HG02588 (cell line): ENCODE data around the gene ZDHHC9.
"Not testable (repeated sequence)": the region's sequence is repeated elsewhere in the genome, so short reads cannot be mapped to it uniquely, and the experiment has no call there.

Experiments
- ATAC-seq: cut with Tn5 transposase; IDR thresholded peaks from one replicate; pipeline ENCODE4 v1.9.1; 2021; ENCODE audit warnings: mild to moderate bottlenecking, moderate library complexity; ENCODE audit not compliant: unreplicated experiment

The ZDHHC9 gene

DNA sequence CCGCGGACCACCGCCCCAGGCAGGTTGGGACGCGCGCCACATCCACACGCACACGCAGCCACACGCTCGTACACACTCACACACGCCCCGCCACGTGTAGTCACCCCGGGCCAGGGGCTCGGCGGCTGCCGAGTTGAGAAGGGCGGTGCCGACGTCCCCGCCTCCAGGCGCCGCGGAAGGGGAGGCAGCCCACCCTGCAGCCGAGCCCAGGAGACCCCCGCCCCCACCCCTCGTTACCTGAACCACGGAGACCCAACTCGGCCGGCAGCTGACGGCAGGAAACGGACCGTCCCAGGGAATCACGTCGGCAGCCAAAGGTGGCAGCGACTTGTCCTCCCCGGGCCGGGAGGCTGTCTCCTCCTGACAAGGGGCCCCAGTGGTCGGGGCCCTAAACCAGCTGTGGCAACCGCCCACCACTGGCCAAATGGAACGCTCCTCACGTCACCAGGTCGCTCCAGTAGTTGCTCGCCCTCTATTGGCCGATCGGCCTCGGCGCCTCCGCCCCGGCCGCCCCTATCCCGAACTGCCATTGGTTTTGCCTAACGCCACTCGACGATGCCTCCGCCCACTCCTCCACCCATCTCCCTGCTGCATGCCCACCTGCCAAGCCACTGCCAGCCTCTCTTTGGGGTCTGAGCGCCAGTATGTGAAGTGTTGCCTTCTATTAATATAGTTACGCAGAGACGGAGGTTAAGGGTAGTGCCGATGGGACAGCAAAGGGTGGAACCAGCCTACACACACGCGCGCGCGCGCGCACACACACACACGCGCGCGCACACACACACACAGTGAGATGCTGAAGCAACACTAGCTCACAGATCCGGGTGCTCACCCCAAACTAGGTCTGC, at the start of gene ZDHHC9:
TSS of gene ZDHHC9 (minus strand) at position 428 of the 848 bp plus-strand sequence. CDS start 1,941 bp downstream, outside the sequence.
- peak; percentile 98 for ATAC-seq

DNA sequence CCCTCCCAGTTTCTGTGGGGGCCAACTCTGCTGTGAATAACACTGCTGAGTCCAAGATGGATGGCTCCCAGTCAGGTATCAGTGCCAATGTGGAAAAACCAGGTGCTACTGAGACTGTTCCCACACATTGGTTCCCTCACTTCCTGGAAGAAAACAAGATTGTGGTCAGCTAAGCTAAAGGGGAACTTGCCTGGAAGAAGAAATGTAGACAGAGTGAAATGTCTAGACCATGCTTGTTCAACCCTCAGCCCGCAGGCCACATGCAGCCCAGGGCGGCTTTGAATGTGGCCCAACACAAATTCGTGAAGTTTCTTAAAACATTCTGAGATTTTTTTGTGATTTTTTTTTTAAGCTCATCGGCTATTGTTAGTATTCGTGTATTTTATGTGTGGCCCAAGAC, 33.7 kb upstream of the ZDHHC9 start:
- no peak for ATAC-seq

DNA sequence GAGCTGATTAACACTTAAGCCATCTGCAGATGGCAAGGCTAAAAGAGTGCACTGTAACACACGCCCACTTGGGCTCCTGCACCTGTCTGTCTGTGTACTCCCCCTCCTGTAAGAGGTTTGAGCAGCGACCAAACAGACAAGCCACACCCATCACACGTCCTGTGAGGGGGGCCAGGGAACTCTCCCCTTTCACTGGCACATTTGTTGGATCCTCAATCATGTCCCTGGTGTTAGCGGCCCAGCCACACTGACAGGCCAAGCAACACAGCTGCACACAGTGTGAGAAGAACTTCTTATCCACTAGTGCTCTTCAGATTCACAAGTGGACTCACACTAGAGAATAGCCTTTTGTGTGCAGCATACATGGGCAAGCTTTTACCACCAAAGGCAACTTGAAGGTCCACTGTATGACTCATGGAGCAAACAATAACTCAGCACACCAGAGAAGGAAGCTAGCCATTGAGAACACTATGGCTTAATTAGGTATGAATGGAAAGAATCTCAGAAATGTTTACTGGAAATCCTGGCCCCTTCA, 33.2 kb upstream of the ZDHHC9 start:
- ATAC-seq = no peak

DNA sequence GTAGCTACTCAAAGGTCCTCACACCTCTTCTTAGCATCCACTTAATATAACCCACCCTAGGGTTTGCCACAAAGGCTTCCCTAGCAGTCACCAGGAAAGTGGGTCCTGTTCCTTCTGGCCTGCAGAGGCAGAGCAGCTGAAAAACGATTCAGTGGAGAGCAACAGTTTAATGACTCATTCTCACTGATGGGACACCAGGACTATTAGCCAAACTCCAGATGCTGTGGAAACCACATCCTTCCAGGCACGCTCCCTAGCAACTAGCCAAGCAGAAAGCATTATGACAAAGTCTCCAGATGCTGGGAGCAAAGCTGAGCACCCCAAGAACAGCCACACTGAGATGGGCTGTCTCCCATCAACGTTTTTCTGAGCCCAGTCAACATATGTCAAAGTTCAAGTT, 32.0 kb upstream of the ZDHHC9 start:
- ATAC-seq = no peak

DNA sequence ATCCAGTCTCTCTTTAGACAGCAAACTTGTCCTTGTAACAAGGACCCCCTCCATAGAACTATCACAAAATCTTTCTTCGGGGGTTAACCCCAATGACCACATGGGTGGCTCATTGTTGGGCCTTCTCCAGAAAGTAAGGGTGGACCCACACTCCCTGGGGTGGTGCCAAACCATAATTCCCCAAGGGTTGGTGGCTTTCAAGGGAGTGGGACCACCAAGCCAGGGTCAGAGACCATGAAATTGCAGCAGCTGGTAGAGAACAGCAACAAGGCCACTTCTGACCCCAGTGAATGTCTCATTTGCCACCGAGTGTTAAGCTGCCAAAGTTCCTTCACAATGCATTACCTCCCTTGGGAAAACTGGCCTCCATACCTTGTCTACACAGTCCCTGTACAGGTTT, 28.8 kb upstream of the ZDHHC9 start:
- no peak for ATAC-seq

DNA sequence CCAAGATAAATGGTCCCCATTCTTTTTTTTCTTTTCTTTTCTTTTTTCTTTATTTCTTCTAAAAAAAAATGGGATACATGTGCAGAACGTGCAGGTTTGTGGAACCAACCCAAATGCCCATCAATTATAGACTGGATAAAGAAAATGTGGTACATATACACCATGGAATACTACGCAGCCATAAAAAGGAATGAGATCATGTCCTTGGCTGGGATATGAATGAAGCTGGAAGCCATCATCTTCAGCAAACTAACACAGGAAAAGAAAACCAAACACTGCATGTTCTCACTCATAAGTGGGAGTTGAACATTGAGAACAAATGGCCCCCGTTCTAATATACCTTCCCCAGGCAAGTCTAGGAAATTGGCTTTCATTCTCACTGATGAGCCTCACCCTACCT, 22.6 kb upstream of the ZDHHC9 start:
- ATAC-seq = not testable (repeated sequence)

DNA sequence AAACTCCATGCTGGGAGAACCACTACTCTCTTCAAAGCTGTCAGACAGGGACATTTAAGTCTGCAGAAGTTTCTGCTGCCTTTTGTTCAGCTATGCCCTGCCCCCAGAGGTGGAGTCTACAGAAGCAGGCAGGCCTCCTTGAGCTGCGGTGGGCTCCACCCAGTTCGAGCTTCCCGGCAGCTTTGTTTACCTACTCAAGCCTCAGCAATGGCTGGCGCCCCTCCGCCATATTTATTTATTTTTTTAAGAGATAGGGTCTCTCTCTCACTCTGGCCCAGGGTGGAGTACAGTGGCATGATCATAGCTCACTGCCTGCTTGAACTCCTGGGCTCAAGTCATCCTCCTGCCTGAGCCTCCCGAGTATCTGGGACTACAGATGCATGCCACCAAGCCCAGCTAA, 15.4 kb upstream of the ZDHHC9 start:
- not testable (repeated sequence) for ATAC-seq

DNA sequence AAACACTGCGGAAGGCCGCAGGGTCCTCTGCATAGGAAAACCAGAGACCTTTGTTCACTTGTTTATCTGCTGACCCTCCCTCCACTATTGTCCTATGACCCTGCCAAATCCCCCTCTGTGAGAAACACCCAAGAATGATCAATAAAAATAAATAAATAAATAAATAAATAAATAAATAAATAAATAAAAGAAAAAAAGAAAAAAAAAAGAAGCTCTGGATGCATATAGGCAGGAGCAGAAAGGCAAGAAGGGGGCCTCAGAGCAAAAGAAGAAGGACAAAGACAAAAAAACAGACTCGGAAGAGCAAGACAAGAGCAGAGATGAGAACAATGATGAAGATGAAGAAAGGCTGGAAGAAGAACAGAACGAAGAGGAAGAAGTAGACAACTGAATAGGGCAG, 8.1 kb upstream of the ZDHHC9 start:
- not testable (repeated sequence) for ATAC-seq

DNA sequence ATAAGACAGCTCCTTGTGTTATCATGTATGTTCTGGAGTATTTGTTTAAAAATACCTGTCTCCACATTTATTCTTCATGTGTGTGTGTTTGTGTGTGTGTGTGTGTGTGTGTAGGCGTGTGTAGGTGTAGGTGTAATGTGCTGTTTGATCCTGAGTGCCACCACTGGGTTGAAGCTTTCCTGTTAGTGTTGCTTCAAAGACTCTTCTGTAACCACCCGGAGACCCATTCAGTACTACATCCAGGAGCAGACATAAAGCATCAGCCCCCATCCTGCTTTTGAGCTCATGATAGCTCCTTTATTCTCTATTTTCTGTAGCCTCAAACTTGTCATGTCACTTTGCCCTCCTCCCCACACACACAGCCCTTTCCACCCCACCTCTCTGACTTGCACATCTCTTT, 3.0 kb upstream of the ZDHHC9 start:
- no peak for ATAC-seq

DNA sequence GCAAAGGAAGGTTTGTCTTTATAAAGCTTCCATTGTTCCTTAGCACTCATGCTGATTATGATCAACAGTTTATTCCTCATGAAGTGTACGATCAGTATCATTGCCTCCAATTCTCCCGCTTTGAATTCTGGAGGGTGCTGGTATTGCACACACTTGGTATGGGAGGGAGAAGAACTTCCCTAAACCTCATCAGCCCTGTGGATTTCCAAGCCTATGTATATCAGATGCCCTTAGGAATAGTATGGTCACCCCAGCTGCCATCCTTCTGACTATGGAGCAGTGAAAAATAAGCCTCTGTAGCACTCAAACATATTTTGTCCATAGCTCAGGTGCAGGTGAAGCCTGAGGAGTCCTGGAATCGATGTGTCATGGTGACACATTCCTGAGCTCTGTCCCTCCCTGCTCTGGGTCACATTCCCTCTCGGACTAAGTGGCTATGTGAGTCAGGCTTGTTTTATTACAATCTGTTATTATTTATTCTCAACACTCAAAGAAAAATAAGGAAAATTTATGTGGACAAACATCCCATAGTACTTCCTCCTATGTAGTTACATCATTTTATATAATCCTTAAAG, 2.0 kb upstream of the ZDHHC9 start:
- no peak for ATAC-seq

DNA sequence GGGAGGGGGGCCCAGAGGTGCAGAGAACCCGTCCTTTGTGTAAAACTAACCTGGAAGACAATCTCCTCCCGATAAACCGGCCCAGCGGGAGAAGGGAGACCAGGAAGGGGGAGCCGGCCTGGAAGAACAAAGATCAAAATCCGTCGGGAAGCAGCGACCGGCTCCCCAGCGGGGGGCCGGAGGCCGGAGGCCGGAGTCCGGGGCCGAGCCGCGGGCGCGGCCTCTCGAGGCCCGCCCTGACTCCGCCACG, 552 bp downstream of the ZDHHC9 start:
- ATAC-seq = no peak

DNA sequence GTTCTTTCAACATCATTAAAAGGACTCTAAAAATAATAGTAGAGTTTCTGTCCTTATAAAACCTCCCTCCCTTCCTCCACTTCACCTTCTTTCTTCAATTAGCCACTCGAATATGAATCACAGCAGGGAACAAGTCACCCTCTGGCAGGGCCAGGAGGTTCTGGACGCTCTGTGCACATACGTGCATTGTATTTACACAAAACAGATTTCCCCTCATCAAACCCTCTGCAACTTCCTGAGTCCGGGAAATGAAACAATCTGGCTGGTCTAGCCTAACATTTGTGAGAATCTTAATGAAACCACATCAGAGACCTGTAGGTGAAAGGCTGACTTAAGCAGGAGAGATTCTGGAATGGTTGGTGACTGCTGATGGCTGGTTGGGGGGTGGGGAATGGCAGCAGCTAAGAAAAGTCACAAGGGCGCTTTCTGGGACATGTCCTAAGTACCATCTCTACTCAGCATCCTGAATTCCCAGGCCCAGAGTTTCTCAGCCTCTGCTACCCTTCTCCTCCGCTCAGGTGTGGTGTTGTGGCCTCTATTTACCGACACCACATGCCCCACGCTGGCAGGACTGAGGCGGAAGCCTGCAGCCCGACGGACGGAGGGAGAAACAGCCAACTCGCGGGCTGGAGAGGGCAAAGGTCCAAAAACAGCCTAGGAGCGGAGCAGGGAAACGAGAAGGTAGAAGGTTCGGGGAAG, 1.0 kb downstream of the ZDHHC9 start:
- no peak for ATAC-seq

DNA sequence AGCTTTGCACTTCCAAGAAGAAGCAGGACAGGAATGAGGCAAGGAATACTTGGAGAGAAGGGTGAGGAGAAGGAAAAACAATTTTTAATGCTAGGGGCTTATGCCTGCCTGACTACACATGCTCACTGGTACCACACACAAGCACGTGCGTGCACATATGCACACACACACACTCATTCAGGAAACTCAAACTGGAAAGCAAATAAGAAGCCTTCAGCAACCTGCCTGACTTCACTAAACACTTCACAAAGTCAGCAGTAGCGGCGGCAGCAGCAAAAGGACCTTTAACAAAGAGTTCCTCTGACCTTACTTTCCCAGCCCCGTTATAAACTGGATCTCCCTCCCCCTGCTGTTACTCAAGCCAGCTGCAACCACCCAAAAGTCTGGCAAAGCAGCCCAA, 3.3 kb downstream of the ZDHHC9 start:
- no peak for ATAC-seq

DNA sequence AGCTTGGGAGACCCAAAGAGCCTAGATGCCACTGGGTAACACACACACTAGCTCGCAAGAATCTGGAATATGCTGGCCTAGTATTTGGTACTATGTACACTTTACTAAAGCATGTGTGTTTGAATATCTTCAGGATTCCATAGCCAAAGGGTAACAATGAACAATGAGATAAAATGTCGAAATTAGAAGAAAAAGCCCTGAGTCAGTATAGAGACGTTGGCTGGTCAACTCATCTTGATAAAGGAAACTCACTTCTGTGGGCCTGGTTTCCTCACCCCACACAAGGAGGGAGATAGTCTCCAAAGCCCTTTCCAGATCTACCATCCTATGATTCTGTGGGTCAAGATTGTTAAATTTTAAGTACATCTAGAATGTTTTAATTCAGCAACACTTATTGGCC, 6.9 kb downstream of the ZDHHC9 start:
- ATAC-seq = no peak

DNA sequence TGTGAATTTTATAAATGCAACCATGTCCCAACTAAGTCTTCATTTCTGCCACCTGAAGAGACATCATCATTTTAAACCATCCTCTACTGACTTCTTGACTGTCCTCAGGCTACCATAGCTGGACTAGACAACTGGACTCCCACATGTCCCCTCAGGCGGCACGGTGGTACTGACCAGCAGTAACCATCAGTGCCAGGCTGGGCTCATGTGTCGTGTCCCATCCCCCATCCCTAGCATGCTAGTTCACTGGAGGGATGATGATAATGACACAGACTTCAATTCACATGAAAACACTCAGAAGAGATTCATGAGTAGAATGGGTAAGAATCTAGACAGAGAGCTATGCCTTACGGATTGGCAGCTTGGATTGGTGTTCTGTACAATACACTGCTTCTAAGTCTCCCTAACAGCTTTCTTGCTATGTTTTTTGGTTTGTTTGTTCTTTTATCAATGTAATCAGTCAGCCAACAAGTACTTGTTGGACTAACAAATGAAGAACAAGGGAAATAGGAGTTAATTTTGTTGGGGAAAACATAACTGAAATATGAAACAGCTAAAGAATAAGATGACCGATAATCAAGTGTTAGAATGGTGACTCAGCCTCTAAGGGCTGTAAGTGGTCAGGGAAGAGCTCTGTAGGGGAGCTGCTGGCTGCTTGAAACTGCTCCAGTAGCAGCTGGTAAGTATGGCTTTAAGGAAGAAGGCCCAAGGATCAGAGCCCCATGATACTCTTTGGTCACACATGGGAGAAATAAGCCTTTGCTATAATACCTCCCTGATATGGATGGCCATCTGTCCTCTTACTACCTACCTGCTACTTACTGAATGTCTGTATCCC, 10.3 kb downstream of the ZDHHC9 start:
- ATAC-seq = no peak

DNA sequence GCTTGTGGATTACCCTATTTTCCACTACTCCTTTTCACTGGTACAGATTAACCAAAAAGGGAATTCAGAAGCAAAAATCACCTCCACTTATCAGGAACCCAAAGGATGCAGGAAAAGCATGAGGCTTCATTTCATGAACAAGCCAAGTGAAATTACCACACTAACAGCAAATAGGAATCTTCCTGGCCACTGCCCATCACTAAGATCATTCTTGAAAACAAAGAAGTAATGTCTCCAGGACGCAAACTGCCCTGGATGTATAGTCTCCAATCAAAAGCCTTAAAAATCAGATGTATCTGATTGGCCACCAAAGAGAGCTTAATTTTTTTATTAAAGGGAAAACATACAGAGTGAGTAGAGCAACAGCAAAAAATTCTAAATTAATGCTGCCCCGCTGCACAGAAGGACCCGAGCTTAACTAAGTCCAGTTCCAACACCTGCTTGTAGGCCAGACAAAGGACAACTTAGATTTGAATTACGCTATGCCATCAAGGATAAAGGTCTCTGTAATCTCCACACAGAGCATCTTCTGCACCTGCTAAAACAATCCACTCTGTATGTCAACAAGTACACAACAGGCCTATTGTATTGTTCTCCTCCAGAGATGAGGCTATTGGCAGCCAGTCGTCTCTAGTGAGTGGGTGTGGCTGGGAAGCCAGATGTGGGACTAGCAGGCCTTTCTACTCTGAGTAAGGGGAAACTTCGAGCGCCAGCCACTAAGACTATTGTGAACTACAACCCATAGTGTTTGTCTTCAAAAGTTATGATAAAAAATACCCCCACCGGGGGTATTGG, 12.4 kb downstream of the ZDHHC9 start:
- ATAC-seq = no peak

DNA sequence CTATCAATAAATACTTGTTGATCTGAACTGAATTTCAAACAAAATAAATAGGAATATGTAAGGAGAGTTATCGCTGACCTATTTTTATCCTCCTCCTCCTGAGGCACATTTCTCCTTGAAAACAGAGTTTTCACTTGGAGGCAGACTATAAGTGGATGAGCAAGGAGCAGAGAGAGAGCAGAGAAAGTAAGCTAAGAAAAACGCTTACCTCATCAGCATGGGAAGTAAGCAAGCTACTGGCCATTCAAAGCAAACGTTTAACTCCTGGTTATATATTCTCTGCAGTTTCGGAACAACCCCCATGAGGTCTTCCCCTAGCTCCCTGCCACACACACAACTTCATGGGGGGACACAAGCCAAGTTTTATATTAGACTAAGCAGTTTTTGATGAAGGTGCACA, 13.2 kb downstream of the ZDHHC9 start:
- no peak for ATAC-seq

DNA sequence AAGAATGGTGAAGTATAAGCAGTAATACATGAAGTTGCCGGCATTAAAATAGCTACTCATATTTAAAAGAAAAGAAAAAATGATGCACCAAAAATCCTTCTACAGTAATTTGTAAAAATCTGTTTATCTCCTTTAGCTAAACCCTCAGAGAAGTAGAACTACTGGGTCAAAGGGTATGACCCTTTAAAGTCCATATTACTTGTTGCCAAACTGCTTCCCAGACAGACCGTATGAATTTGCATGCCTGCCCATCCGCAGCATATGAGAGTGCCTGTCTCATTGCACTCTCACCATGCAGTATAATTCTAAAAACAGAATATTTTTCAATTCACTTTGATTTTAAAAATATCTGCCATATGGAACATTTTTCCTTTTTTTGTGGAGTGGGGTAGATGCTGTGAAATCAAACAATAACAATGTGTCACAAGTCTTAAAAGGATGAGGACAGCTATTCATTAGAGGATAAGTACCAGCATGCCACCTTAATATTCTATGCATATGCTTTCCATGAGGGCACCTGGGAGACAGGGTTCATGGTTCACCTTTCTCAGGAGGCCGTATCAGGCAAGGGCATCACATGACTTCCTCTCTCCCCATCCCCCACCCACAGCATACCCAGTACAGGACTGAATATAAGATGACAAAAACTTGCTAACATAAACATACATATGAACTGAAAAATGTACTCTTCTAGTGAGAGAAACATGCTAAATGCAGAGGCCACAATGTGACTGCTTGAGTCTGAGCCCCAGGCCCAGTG, 17.8 kb downstream of the ZDHHC9 start:
- ATAC-seq = no peak

DNA sequence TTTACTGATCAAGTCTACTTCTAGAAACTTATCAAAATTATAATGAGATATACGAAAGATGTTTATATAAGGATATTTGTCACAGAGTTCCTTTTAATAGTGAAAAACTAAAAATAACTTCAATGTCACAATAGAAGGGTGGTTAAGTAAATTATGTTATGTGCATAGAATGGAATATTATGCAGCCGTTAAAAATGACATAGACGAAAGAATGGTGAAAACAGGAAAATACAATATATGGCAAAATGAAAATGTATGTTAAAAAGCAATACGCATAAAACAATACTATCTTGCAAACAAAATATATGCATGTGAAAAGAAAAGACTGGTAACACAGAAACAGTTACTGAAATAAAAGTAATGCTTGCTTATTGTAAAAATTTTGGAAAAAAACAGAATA, 19.1 kb downstream of the ZDHHC9 start:
- no peak for ATAC-seq

DNA sequence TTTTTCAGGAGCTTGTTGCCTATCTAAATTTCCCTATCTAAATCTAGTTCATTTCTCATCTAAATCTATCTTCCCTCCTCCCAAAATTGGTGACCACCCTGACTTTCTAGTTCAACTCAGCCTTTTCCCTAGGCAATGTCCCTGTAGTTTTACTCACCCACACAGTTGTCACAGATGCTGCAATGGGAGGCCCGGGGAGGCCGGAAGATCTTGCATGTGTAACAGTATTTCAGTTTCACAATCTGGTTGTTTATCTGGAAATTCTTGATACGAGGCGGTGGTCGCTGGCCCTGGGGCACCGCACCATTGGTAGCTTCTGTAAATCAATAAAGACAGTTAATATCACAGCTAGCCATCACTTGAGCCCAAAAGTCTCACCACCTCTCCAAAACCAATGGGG, 20.2 kb downstream of the ZDHHC9 start:
- no peak for ATAC-seq
